Liver (tissue), 9 donors: ENCODE measurements around the gene PARVB. TPM values are rescaled to one million over a fixed set of nuclear protein-coding genes. Genes with fewer than 3 reads are reported as not detected.

Source experiments
- DNase-seq: peaks from one replicate; pipeline ENCODE4 v3.0.0-alpha.2; 2017; ENCODE audit warnings: low spot score
- H3K27ac ChIP-seq, 2 donors: one replicate each; pipeline ENCODE4 v1.7.0; 2013; ENCODE audit warnings: inconsistent platforms in 2 of 2, low read length in 2 of 2, control low read depth in 1 of 2, low read depth in 1 of 2, mild to moderate bottlenecking in 1 of 2
- H3K27me3 ChIP-seq, 4 donors: one replicate each; pipeline versions ENCODE4 v1.6.1 to v1.7.0; 2013; ENCODE audit warnings: low read length in 3 of 4, inconsistent platforms in 1 of 4, mild to moderate bottlenecking in 1 of 4, moderate library complexity in 1 of 4; ENCODE audit not compliant: control insufficient read depth in 4 of 4, insufficient read depth in 4 of 4
- H3K36me3 ChIP-seq, 4 donors: one replicate each; pipeline versions ENCODE4 v1.6.1 to v1.7.0; 2013; ENCODE audit warnings: low read length in 3 of 4, mild to moderate bottlenecking in 3 of 4, low read depth in 1 of 4, moderate library complexity in 1 of 4; ENCODE audit not compliant: control insufficient read depth in 4 of 4, insufficient read depth in 3 of 4
- H3K4me1 ChIP-seq, 4 donors: one replicate each; pipeline versions ENCODE4 v1.6.1 to v1.7.0; 2013; ENCODE audit warnings: low read length in 3 of 4, mild to moderate bottlenecking in 3 of 4, moderate library complexity in 1 of 4; ENCODE audit not compliant: control insufficient read depth in 4 of 4, insufficient read depth in 4 of 4
- H3K4me3 ChIP-seq, 3 donors: one replicate each; pipeline versions ENCODE4 v1.6.1 to v1.7.0; 2013; ENCODE audit warnings: low read length in 3 of 3, control low read depth in 1 of 3, low read depth in 1 of 3, mild to moderate bottlenecking in 1 of 3
- H3K9ac ChIP-seq, 2 donors: one replicate each; pipeline ENCODE4 v1.7.0; 2013; ENCODE audit warnings: low read length in 2 of 2, mild to moderate bottlenecking in 2 of 2, moderate library complexity in 2 of 2, control low read depth in 1 of 2, low read depth in 1 of 2
- H3K9me3 ChIP-seq, 4 donors: one replicate each; pipeline versions ENCODE4 v1.6.1 to v1.7.0; 2013; ENCODE audit warnings: low read length in 3 of 4; ENCODE audit not compliant: control insufficient read depth in 4 of 4
- ATF3 ChIP-seq: IDR thresholded peaks from 2 replicates; pipeline ENCODE4 v1.6.1; 2016; ENCODE audit warnings: antibody characterized with exemption
- EGR1 ChIP-seq, 2 donors: IDR thresholded peaks; 2 replicates each; pipeline ENCODE4 v1.6.1; 2016 to 2018; ENCODE audit warnings: antibody characterized with exemption in 2 of 2, low read depth in 2 of 2
- FOXA1 ChIP-seq: IDR thresholded peaks from 2 replicates; pipeline ENCODE4 v1.6.1; 2016; ENCODE audit warnings: antibody characterized with exemption
- FOXA2 ChIP-seq: IDR thresholded peaks from 2 replicates; pipeline ENCODE4 v1.6.1; 2016; ENCODE audit warnings: antibody characterized with exemption
- GABPA ChIP-seq, 2 donors: IDR thresholded peaks in 1 of 2; conservative IDR thresholded peaks in 1 of 2; 2 replicates each; pipeline ENCODE4 v1.6.1; 2016; ENCODE audit warnings: antibody characterized with exemption in 2 of 2, mild to moderate bottlenecking in 1 of 2, moderate library complexity in 1 of 2
- HNF4A ChIP-seq, 2 donors: conservative IDR thresholded peaks; 2 replicates each; pipeline ENCODE4 v1.6.1; 2016; ENCODE audit warnings: antibody characterized with exemption in 2 of 2, mild to moderate bottlenecking in 2 of 2
- HNF4G ChIP-seq: IDR thresholded peaks from 2 replicates; pipeline ENCODE4 v1.6.1; 2016; ENCODE audit warnings: antibody characterized with exemption
- JUND ChIP-seq, 2 donors: IDR thresholded peaks; 2 replicates each; pipeline ENCODE4 v1.6.1; 2016; ENCODE audit warnings: antibody characterized with exemption in 2 of 2
- NR2F2 ChIP-seq: IDR thresholded peaks from 2 replicates; pipeline ENCODE4 v1.6.1; 2016; ENCODE audit warnings: antibody characterized with exemption
- REST ChIP-seq: IDR thresholded peaks from 2 replicates; pipeline ENCODE4 v1.6.1; 2016; ENCODE audit warnings: antibody characterized with exemption, mild to moderate bottlenecking
- RXRA ChIP-seq, 2 donors: IDR thresholded peaks; 2 replicates each; pipeline ENCODE4 v1.6.1; 2017 to 2018; ENCODE audit warnings: antibody characterized with exemption in 2 of 2, mild to moderate bottlenecking in 1 of 2
- YY1 ChIP-seq: IDR thresholded peaks from 2 replicates; pipeline ENCODE4 v1.6.1; 2016; ENCODE audit warnings: antibody characterized with exemption, mild to moderate bottlenecking
- WGBS: extraction: QIAGEN DNeasy Blood & Tissue Kit; methylation state at CpG from one replicate; pipeline ENCODE4 v1.1.7; 2013; 5-methylcytosine and 5-hydroxymethylcytosine counted together
- polyA plus RNA-seq, 2 donors: library from polyadenylated mRNA; stranded (reverse) in 1 of 2; unstranded in 1 of 2; fragments of 200-250 nt in 1 of 2; fragments of >200 nt in 1 of 2; fragmentation: Nextera tagmentation in 1 of 2; extraction: Ambion mirVana in 1 of 2; gene quantifications; one replicate each; pipeline versions ENCODE4 v1.2.1 to v1.2.3, GENCODE V29; 2013 to 2015
- total RNA-seq, 2 donors: library from RNA; depleted of rRNA; stranded (reverse); fragments of >200 nt; gene quantifications; one replicate each; pipeline ENCODE4 v1.2.3, GENCODE V29; 2014
- TF ChIP-seq, protein P1 (sequence below): IDR thresholded peaks from 2 replicates; pipeline ENCODE4 v1.6.1; 2016; ENCODE audit warnings: antibody characterized with exemption
- TF ChIP-seq, protein P2 (sequence below): IDR thresholded peaks from 2 replicates; pipeline ENCODE4 v1.6.1; 2016; ENCODE audit warnings: antibody characterized with exemption
- donor health status: healthy.
- donor health status: healthy.
- donor health status: healthy.
- donor health status: healthy.
- donor health status: healthy.

The PARVB gene
- total and polyA plus RNA-seq, 4 donors, result 3.2 to 55.5 (median 17.7) TPM

- Histone ChIP-seq H3K27ac (no peak overlapping the region), H3K9ac (no peak overlapping the region), H3K27me3 (no peaks in the 10 kb centered on the region), H3K36me3 (peaks cover 3 to 10% (median 7%) of the 10 kb centered on the region in 4 donors), H3K4me3 (no peak overlapping the region), H3K4me1 (no peaks in the 10 kb centered on the region), H3K9me3 (no peaks in the 10 kb centered on the region)
- WGBS, result 94% methylated on average over 11 of the region's 11 CpGs
- no peak for TF ChIP-seq JUND (IDR thresholded peaks at IDR 0.05)
- TF ChIP-seq FOXA1, result no peak
- TF ChIP-seq REST, result no peak
- no peak for TF ChIP-seq NR2F2
- TF ChIP-seq, protein P1, sequence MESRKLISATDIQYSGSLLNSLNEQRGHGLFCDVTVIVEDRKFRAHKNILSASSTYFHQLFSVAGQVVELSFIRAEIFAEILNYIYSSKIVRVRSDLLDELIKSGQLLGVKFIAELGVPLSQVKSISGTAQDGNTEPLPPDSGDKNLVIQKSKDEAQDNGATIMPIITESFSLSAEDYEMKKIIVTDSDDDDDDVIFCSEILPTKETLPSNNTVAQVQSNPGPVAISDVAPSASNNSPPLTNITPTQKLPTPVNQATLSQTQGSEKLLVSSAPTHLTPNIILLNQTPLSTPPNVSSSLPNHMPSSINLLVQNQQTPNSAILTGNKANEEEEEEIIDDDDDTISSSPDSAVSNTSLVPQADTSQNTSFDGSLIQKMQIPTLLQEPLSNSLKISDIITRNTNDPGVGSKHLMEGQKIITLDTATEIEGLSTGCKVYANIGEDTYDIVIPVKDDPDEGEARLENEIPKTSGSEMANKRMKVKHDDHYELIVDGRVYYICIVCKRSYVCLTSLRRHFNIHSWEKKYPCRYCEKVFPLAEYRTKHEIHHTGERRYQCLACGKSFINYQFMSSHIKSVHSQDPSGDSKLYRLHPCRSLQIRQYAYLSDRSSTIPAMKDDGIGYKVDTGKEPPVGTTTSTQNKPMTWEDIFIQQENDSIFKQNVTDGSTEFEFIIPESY, result no peak
- no peak for TF ChIP-seq ATF3
- TF ChIP-seq YY1, result no peak
- no peak for TF ChIP-seq FOXA2
- TF ChIP-seq HNF4G, result no peak
- no peak for DNase-seq
Observed at GRCh38 chr22:44002324-44002723, 21.8 kb upstream of the PARVB start.

DNA sequence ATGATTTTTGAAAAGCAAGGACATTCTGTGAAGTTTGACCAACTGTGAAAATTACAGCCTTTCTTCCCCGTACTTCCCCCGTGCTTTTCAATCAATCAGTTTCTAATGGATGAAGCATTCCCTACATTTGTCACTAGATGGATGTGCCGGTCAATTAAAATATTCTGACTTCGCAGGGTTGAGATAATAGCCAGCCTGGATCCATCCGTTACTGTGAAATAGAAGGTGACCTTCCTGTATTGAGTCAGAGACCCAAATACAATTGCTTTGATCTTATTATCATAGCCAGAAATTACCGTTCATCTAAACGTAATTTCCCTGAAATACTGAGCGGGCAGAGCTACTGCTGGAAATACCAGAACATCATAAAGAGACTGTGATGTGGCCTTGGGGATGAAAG is 21.1 kb upstream of the PARVB start:
- DNase-seq, result no peak
- TF ChIP-seq NR2F2 (no peak), FOXA1 (no peak), HNF4G (no peak), GABPA (IDR thresholded peaks at IDR 0.05 in 1 of 2, conservative IDR thresholded peaks at IDR 0.05 in 1 of 2) (no peak), HNF4A (conservative IDR thresholded peaks at IDR 0.05) (no peak), ATF3 (no peak), EGR1 (IDR thresholded peaks at IDR 0.05; ENCODE audit: low read depth in 2 of 2) (no peak), RXRA (IDR thresholded peaks at IDR 0.05) (no peak)
- TF ChIP-seq, protein P2, sequence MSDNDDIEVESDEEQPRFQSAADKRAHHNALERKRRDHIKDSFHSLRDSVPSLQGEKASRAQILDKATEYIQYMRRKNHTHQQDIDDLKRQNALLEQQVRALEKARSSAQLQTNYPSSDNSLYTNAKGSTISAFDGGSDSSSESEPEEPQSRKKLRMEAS, result no peak
- TF ChIP-seq, protein P1, result no peak
- 86% methylated on average over 8 of the region's 8 CpGs for WGBS
- no peaks in the 10 kb centered on the region for H3K4me1 ChIP-seq
- H3K36me3 ChIP-seq, result peaks cover 0 to 9% (median 5%) of the 10 kb centered on the region in 4 donors
- no peak overlapping the region for H3K4me3 ChIP-seq
- no peak overlapping the region for H3K9ac ChIP-seq
- H3K27ac ChIP-seq, result no peak overlapping the region
- H3K9me3 ChIP-seq, result no peaks in the 10 kb centered on the region
- H3K27me3 ChIP-seq, result no peaks in the 10 kb centered on the region
